HepG2 (cell line): ENCODE measurements around the gene CYP19A1. TPM values are rescaled to one million over a fixed set of nuclear protein-coding genes. Genes with fewer than 3 reads are reported as not detected.
A peak's percentile ranks its signal among the peaks of the same experiment; 100 is the strongest.

Source experiments
- ATAD3A ChIP-seq: sonication (generic); formaldehyde crosslinking; IDR thresholded peaks from 2 replicates; pipeline ENCODE4 v1.4.0; 2020; ENCODE audit warnings: missing genetic modification reagents
- ATF7 ChIP-seq, 2 experiments: fragments of 450-650 bp in 1 of 2; sonication (generic) in 1 of 2; formaldehyde crosslinking in 1 of 2; IDR thresholded peaks; 2 replicates each; pipeline versions ENCODE4 v1.4.0 to v1.6.1; 2016 to 2020; ENCODE audit warnings: antibody characterized with exemption in 1 of 2, mild to moderate bottlenecking in 1 of 2, missing genetic modification reagents in 1 of 2
- CBX5 ChIP-seq: sonication (generic); formaldehyde crosslinking; IDR thresholded peaks from 2 replicates; pipeline ENCODE4 v1.4.0; 2020; ENCODE audit warnings: missing genetic modification reagents, borderline replicate concordance
- CC2D1A ChIP-seq: sonication (generic); formaldehyde crosslinking; IDR thresholded peaks from 2 replicates; pipeline ENCODE4 v1.8.1; 2023; ENCODE audit warnings: mild to moderate bottlenecking, missing genetic modification reagents
- ELF3 ChIP-seq: IDR thresholded peaks from 2 replicates; pipeline ENCODE4 v1.6.1; 2016; ENCODE audit warnings: missing genetic modification reagents, missing compliant biosample characterization
- ETV6 ChIP-seq: sonication (generic); formaldehyde crosslinking; conservative IDR thresholded peaks from 2 replicates; pipeline ENCODE4 v1.4.0; 2020; ENCODE audit warnings: missing genetic modification reagents
- FOXM1 ChIP-seq: sonication (generic); formaldehyde crosslinking; IDR thresholded peaks from 2 replicates; pipeline ENCODE4 v1.5.0; 2020; ENCODE audit warnings: missing genetic modification reagents
- HDAC1 ChIP-seq: sonication (generic); formaldehyde crosslinking; IDR thresholded peaks from 2 replicates; pipeline ENCODE4 v1.5.1; 2020; ENCODE audit warnings: mild to moderate bottlenecking, missing genetic modification reagents
- MIXL1 ChIP-seq: IDR thresholded peaks from 2 replicates; pipeline ENCODE4 v1.6.1; 2016
- MYC ChIP-seq: sonication (generic); formaldehyde crosslinking; IDR thresholded peaks from 2 replicates; pipeline ENCODE4 v1.9.0; 2021; ENCODE audit warnings: missing genetic modification reagents, borderline replicate concordance
- NR2F1 ChIP-seq, 2 experiments: fragments of 450-650 bp in 1 of 2; formaldehyde crosslinking in 1 of 2; IDR thresholded peaks; 2 replicates each; pipeline versions ENCODE4 v1.5.0 to v1.6.1; 2016 to 2020; ENCODE audit warnings: mild to moderate bottlenecking in 1 of 2, missing compliant biosample characterization in 1 of 2, missing genetic modification reagents in 1 of 2, moderate library complexity in 1 of 2
- RARG ChIP-seq: sonication (generic); formaldehyde crosslinking; IDR thresholded peaks from 2 replicates; pipeline ENCODE4 v1.4.0; 2020; ENCODE audit warnings: low read depth, mild to moderate bottlenecking, missing genetic modification reagents
- RFX3 ChIP-seq: IDR thresholded peaks from 2 replicates; pipeline ENCODE4 v1.6.1; 2016; ENCODE audit warnings: missing biosample characterization, missing genetic modification reagents
- TCF7 ChIP-seq: sonication (generic); IDR thresholded peaks from 2 replicates; pipeline ENCODE4 v1.6.1; 2016; ENCODE audit warnings: antibody characterized with exemption, low read depth
- TCF7L2 ChIP-seq: IDR thresholded peaks from 2 replicates; pipeline ENCODE4 v1.6.1; 2011; ENCODE audit warnings: mild to moderate bottlenecking, low read depth, low read length, moderate library complexity
- ZBTB38 ChIP-seq: sonication (generic); formaldehyde crosslinking; IDR thresholded peaks from 2 replicates; pipeline ENCODE4 v1.5.1; 2020; ENCODE audit warnings: mild to moderate bottlenecking, missing genetic modification reagents
- ZNF180 ChIP-seq: sonication (generic); formaldehyde crosslinking; IDR thresholded peaks from 2 replicates; pipeline ENCODE4 v1.4.0; 2020; ENCODE audit warnings: low read depth, missing genetic modification reagents, borderline replicate concordance
- ZNF430 ChIP-seq: sonication (generic); formaldehyde crosslinking; IDR thresholded peaks from 2 replicates; pipeline ENCODE4 v1.9.0; 2021; ENCODE audit warnings: mild to moderate bottlenecking, missing genetic modification reagents
- ZNF7 ChIP-seq: IDR thresholded peaks from 2 replicates; pipeline ENCODE4 v1.6.1; 2016; ENCODE audit warnings: missing biosample characterization, missing genetic modification reagents
- ZNF788 ChIP-seq: sonication (generic); formaldehyde crosslinking; IDR thresholded peaks from 2 replicates; pipeline ENCODE4 v1.5.0; 2020; ENCODE audit warnings: mild to moderate bottlenecking, missing genetic modification reagents, borderline replicate concordance
- polyA plus RNA-seq, 8 experiments: library from polyadenylated mRNA; depleted of rRNA in 3 of 8; stranded (reverse) in 7 of 8; unstranded in 1 of 8; fragments of >200 nt; fragmentation: Illumina TruSeq in 4 of 8; extraction: Trizol in 4 of 8; gene quantifications; 2 replicates each; pipeline versions ENCODE4 v1.2.1 to v1.2.3, GENCODE V29; 2011 to 2016; ENCODE audit warnings: low read depth in 4 of 8, missing spikeins in 1 of 8, mixed read lengths in 1 of 8; ENCODE audit not compliant: insufficient read depth in 1 of 8
- total RNA-seq, 5 experiments: library from RNA; depleted of rRNA; stranded (reverse); fragments of >200 nt; fragmentation: Illumina TruSeq; extraction: Trizol; gene quantifications; 2 replicates each; pipeline ENCODE4 v1.2.3, GENCODE V29; 2016; ENCODE audit warnings: low read depth in 1 of 5
- TF ChIP-seq, protein P1 (sequence below): sonication (generic); formaldehyde crosslinking; IDR thresholded peaks from 2 replicates; pipeline ENCODE4 v1.5.0; 2020; ENCODE audit warnings: mild to moderate bottlenecking, missing genetic modification reagents, borderline replicate concordance
- TF ChIP-seq, protein P2 (sequence below): sonication (generic); formaldehyde crosslinking; IDR thresholded peaks from 2 replicates; pipeline ENCODE4 v1.8.1; 2023; ENCODE audit warnings: mild to moderate bottlenecking, missing genetic modification reagents
- TF ChIP-seq, protein P3 (sequence below): sonication (generic); formaldehyde crosslinking; IDR thresholded peaks from 2 replicates; pipeline ENCODE4 v1.4.0; 2020; ENCODE audit warnings: mild to moderate bottlenecking, missing genetic modification reagents
- TF ChIP-seq, protein P4 (sequence below): sonication (generic); formaldehyde crosslinking; IDR thresholded peaks from 2 replicates; pipeline ENCODE4 v1.4.0; 2020; ENCODE audit warnings: missing genetic modification reagents

The CYP19A1 gene
- total and polyA plus RNA-seq, 2 of the 13 experiments (the other 11 are each of a cell fraction or from before 2014, with no cell fraction given): 10.9 to 23.0 TPM

DNA sequence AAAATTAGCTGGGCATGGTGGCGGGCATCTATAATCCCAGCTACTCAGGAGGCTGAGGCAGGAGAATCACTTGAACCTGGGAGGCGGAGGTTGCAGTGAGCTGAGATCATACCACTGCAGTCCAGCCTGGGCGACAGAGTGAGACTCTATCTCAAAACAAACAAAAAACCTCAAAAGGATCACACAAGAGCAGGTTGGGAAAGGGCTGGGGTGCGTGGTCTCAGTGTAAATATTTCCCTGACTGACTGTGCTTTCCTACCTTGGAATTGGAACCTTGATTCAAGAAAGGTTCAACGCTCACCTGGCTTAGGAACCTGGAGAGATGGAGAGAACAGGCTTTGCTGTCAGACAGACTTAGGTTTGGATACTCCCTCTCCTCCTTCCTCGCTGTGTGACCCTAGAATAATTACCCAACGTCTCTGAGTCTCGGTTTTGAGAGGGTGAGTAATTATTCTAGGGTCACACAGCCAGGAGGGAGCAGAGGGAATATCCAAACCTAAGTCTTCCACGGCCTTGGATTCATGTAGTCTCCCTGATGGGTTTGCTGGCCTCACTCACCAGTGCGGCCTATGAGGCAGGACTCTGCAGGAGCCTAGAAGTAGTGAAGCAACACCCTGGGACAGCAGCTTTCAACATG lies 24.6 kb downstream of the CYP19A1 start (continued):
- TF ChIP-seq, protein P1, sequence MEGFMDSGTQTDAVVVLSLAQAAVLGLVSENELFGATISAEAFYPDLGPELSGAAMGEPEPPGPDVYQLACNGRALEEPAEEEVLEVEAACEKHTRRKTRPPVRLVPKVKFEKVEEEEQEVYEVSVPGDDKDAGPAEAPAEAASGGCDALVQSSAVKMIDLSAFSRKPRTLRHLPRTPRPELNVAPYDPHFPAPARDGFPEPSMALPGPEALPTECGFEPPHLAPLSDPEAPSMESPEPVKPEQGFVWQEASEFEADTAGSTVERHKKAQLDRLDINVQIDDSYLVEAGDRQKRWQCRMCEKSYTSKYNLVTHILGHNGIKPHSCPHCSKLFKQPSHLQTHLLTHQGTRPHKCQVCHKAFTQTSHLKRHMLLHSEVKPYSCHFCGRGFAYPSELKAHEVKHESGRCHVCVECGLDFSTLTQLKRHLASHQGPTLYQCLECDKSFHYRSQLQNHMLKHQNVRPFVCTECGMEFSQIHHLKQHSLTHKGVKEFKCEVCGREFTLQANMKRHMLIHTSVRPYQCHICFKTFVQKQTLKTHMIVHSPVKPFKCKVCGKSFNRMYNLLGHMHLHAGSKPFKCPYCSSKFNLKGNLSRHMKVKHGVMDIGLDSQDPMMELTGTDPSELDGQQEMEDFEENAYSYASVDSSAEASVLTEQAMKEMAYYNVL (CRISPR knock-in tag): peak; percentile 30; the same call in 1 of the 2 replicates
- TF ChIP-seq TCF7L2 (no peak), CBX5 (CRISPR knock-in tag) (peak; percentile 28; the same call in 1 of the 2 replicates), ZNF7 (peak; percentile 72), ZNF788 (peak; percentile 73; the same call in 1 of the 2 replicates), ATAD3A (CRISPR knock-in tag) (no peak), RFX3 (CRISPR knock-in tag) (no peak), CC2D1A (no peak), ATF7 (IDR thresholded peaks at IDR 0.05) (peak; percentile 33; the same call in 1 of the 2 replicates), ATF7 (CRISPR knock-in tag; IDR thresholded peaks at IDR 0.05) (peak; percentile 69; the same call in 1 of the 2 replicates), ETV6 (CRISPR knock-in tag) (no peak), TCF7 (peak; percentile 87), HDAC1 (CRISPR knock-in tag) (peak; percentile 53; the same call in 1 of the 2 replicates), RARG (CRISPR knock-in tag) (no peak), ZNF430 (peak; percentile 66; the same call in 1 of the 2 replicates), NR2F1 (CRISPR knock-in tag; IDR thresholded peaks at IDR 0.05) (peak in 1 of 2 experiments; percentile 45; a peak in 2 of 4 replicates), ZBTB38 (CRISPR knock-in tag) (no peak), MIXL1 (CRISPR knock-in tag) (peak; percentile 67; the same call in 1 of the 2 replicates), MYC (CRISPR knock-in tag) (peak; percentile 43; the same call in 1 of the 2 replicates), ZNF180 (CRISPR knock-in tag) (no peak), ELF3 (CRISPR knock-in tag) (peak; percentile 72), FOXM1 (CRISPR knock-in tag) (no peak)
- TF ChIP-seq, protein P2, sequence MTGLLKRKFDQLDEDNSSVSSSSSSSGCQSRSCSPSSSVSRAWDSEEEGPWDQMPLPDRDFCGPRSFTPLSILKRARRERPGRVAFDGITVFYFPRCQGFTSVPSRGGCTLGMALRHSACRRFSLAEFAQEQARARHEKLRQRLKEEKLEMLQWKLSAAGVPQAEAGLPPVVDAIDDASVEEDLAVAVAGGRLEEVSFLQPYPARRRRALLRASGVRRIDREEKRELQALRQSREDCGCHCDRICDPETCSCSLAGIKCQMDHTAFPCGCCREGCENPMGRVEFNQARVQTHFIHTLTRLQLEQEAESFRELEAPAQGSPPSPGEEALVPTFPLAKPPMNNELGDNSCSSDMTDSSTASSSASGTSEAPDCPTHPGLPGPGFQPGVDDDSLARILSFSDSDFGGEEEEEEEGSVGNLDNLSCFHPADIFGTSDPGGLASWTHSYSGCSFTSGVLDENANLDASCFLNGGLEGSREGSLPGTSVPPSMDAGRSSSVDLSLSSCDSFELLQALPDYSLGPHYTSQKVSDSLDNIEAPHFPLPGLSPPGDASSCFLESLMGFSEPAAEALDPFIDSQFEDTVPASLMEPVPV: 0 out of 2 replicates have a peak, but pooled peaks have one; percentile 25
- TF ChIP-seq, protein P3, sequence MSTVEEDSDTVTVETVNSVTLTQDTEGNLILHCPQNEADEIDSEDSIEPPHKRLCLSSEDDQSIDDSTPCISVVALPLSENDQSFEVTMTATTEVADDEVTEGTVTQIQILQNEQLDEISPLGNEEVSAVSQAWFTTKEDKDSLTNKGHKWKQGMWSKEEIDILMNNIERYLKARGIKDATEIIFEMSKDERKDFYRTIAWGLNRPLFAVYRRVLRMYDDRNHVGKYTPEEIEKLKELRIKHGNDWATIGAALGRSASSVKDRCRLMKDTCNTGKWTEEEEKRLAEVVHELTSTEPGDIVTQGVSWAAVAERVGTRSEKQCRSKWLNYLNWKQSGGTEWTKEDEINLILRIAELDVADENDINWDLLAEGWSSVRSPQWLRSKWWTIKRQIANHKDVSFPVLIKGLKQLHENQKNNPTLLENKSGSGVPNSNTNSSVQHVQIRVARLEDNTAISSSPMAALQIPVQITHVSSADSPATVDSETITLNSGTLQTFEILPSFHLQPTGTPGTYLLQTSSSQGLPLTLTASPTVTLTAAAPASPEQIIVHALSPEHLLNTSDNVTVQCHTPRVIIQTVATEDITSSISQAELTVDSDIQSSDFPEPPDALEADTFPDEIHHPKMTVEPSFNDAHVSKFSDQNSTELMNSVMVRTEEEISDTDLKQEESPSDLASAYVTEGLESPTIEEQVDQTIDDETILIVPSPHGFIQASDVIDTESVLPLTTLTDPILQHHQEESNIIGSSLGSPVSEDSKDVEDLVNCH (CRISPR knock-in tag): no peak
- TF ChIP-seq, protein P4, sequence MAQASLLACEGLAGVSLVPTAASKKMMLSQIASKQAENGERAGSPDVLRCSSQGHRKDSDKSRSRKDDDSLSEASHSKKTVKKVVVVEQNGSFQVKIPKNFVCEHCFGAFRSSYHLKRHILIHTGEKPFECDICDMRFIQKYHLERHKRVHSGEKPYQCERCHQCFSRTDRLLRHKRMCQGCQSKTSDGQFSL (CRISPR knock-in tag): peak; percentile 20; the same call in 1 of the 2 replicates
